HG02759 (cell line): ENCODE data around the gene STAB1.

Experiments used
- ATAC-seq: cut with Tn5 transposase; IDR thresholded peaks from one replicate; pipeline ENCODE4 v1.9.1; 2021; ENCODE audit warnings: mild to moderate bottlenecking, moderate library complexity; ENCODE audit not compliant: unreplicated experiment

Gene STAB1, protein sequence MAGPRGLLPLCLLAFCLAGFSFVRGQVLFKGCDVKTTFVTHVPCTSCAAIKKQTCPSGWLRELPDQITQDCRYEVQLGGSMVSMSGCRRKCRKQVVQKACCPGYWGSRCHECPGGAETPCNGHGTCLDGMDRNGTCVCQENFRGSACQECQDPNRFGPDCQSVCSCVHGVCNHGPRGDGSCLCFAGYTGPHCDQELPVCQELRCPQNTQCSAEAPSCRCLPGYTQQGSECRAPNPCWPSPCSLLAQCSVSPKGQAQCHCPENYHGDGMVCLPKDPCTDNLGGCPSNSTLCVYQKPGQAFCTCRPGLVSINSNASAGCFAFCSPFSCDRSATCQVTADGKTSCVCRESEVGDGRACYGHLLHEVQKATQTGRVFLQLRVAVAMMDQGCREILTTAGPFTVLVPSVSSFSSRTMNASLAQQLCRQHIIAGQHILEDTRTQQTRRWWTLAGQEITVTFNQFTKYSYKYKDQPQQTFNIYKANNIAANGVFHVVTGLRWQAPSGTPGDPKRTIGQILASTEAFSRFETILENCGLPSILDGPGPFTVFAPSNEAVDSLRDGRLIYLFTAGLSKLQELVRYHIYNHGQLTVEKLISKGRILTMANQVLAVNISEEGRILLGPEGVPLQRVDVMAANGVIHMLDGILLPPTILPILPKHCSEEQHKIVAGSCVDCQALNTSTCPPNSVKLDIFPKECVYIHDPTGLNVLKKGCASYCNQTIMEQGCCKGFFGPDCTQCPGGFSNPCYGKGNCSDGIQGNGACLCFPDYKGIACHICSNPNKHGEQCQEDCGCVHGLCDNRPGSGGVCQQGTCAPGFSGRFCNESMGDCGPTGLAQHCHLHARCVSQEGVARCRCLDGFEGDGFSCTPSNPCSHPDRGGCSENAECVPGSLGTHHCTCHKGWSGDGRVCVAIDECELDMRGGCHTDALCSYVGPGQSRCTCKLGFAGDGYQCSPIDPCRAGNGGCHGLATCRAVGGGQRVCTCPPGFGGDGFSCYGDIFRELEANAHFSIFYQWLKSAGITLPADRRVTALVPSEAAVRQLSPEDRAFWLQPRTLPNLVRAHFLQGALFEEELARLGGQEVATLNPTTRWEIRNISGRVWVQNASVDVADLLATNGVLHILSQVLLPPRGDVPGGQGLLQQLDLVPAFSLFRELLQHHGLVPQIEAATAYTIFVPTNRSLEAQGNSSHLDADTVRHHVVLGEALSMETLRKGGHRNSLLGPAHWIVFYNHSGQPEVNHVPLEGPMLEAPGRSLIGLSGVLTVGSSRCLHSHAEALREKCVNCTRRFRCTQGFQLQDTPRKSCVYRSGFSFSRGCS (N-terminal part only)

DNA sequence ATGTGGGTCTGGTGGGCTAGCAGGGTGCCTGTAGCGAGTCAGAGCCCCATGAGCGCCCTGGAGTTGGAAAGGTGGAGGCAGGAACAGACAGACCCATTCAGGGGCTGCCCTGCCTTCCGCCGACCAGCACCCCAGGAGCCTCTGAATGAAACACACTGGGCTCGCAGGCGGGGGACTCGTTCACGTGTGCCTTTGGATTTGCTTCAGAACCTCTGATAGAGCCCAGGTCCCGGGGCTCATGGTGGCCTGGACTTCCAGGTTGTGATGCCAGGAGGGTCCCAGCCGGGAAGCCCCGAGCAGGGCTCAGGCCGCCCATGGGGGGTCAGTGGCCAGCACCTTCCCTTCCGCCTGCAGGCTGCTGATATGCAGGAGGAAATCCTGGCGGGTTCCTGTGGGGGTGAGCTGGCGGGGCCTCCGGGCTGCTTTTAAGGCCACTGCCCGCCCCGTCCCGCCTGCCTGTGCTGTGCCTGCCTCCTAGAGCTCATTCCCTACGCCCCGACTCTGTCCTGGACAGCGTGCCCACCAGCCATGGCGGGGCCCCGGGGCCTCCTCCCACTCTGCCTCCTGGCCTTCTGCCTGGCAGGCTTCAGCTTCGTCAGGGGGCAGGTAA lies at the start of gene STAB1:
Gene STAB1 (plus strand): TSS at position 453 of the 610 bp plus-strand sequence. CDS start 76 bp downstream, at position 529.
- no peak for ATAC-seq

GRCh38 chr3:52446042-52446441 lies 49.1 kb upstream of the STAB1 start:
- no peak for ATAC-seq

DNA sequence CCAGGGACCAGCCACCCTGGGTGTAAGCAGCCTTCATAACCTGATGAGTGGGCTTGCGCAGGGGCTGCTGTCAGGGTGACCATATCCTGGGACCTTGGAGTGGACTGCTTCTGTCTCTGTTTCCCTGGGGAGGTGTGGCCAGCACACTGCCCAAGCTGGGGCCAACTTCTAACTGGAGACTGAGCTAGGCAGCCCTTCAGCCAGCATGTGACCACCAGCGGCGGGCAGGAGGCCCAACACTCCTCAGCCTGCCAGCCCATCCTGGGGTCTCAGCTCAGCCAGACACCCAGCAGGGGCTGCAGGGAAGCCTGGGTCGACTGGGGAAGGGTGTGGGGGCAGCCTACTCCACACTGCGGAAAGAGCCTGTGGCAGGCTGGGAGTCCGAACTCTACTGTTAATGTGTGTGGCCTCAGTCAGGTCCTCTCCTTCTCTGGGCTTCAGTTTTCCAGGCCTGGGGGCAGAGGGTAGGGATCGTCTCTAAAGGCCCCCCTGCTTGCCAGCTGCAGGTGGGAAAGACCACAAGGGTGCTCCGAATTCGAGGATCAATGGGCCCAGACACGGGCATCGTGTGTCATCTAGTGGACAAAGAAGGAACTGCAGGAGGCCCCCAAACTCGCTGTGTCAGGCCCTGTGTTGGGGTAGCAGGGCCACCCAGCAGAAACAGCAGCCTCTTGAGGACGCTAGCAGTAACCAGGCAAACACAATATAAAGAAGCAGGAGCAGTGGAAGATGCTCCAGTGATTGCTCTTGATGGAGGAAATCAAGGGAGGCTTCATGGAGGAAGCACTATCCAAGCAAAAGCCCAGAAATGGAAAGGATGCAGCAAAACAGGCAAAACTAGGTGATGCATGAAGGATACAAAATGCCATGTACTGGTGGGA lies 48.3 kb upstream of the STAB1 start:
- peak; percentile 50 for ATAC-seq

DNA sequence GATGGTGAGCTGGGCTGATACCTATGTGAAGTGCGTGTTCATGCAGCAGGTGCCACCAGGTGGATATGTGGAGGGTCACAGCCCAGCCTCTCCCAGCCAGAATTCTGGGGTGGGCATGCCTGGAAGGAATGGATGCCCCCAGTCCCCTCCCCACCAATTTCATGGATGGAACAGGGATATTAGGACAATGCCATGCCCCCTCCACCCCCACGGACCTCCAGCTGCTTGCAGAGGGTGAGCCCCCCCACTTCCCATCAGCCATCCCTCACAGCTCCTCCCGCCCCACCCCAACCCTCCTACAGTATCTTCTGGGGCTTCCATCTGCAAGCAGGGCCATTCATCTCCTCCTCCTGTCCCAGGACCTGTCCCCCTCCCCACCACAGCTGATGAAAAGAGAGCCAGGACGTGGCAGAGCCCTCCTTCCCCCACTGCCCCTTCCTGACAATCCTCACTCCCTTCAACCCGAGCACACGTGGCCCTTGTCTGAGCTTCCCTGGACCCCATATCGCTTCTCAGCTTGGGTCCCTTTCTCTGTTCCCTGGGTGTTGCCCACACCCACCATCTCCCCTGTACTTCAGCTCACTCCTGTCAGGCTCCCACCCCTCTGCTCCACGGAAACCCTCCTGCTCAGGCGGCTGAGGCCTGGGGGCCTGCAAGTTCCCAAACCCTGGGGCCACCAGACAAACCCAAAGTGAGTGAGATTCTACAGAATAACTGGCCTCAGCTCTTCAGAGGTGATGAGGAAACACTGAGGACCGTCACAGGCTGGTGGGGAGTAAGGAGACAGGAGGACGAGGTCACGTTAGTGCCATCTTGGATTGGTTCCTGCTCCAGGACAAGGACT lies 47.4 kb upstream of the STAB1 start:
- ATAC-seq = no peak

DNA sequence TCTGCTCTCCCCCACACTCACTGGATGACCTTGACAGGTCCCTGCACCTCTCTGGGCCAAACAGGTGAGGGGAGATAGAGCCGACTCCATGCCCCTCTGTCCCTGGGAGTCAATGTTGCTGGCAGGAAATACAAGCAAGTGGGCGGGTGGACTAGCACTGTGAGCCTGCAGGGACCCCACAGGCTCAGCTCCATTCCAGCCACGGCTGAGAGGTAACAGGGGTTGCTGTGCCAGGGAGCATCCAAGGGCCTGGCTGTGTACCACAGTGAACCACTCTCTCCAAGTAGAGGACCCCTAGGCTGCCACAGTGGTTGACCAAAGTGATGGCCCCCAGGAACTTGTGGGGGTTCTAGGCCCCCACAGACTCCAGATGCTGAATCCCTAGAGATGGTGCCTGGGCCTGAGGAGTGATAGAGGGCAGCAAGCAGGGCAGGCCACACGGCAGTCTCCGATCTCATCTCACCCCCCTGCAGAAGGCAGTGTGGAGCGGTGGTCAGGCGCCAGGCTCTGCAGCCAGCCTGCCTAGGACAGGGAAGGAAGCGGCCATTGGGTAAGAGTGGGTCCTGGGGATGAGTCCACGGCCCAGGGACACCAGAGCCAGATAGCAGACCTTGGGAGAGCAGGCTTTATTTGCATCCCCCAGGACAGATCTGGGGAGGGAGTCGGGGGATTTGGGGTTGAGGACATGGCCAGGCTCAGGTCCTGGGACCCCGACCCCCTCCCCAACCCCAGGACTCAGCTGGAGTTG lies 44.5 kb upstream of the STAB1 start:
- no peak for ATAC-seq

- no peak for ATAC-seq
Observed at GRCh38 chr3:52451237-52452083, 43.7 kb upstream of the STAB1 start.

DNA sequence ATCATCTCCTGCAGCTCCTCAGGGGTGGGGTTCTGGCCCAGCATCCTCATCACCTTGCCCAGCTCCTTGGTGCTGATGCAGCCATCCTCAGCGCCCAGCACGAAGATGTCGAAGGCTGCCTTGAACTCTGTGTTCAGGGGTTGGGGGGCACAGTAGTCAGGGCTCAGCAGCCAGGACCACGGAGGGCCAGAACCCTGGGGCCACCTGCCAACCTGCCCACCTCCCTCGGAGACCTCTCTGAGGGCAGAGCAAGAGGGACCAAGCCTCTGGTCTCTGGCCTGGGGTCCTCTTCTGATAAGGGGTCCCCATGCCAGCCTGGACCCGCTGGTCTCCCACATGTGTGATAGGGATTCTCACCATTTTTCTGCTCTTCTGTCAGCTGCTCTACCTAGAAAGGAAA lies 43.0 kb upstream of the STAB1 start:
- no peak for ATAC-seq

DNA sequence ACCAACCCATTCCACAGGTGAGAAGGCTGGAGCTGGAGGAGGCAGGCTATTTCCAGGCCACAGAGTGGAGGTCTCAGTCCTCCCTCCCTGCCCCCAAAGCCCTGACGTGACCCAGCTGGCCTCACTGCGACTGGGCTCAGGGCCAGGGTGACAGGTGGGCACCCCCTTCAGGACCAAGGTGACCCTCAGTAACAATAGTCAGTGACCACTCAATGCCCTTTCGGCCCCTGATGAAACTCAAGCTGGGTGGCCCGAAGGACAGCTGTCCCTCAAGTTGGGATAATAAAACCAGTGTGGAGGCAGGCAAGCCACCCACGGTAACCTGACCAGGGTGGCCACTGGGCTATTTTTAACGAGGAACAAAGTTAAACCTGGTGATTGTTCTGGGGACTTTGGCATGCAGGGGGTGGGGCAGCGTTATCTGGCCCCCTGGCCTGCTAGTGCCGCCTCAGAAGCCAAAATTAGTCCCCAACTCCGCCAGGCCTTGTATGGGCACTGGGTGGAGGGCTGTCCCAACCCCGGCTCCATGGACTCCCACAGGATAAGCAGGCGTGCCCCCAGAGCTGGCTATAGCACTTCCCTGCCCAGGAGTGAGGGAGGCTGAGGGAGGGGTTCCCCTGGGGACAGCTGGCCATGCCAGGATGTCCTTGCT lies 42.4 kb upstream of the STAB1 start:
- no peak for ATAC-seq

GRCh38 chr3:52453496-52454249 lies 41.5 kb upstream of the STAB1 start, which contains the start of gene TNNC1:
TSS of gene TNNC1 (minus strand) at chr3:52454041. CDS start at chr3:52454015, 26 bp downstream.
- ATAC-seq = no peak

DNA sequence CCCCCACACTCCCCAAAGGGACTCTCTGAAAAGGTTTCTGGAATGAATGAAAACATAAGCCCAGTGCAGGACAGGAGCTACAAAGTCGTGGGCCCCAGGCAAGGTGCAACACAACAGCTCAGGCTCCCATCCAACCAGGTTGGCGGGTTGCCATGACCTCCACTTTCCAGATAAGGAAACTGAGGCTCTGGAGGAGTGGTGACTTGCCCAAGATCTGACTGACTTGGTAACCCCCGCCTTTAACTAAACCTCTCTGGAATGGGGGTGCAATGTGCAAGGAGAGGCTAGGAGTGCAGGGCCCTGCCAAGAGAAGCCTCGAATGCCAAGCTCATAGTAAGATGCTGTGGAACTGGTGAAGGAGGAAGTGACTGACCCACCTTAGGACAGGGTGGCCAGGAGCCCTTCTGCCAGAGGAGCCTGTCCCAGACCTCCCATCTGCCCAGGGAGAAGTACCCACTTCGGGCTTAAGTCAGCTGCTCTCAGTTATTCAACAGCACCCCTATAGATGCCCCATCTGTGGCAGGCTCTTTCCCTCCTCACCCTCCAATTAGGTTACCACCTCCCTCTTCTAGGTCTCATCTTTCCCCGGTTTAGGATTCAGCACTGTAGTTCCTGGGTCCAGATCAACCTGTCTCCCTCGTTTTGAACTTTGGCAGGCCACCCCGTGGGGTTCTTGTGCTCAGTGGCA lies 40.7 kb upstream of the STAB1 start:
- ATAC-seq = no peak

- peak; percentile 13 for ATAC-seq
Observed at GRCh38 chr3:52454938-52455282, 40.2 kb upstream of the STAB1 start.

DNA sequence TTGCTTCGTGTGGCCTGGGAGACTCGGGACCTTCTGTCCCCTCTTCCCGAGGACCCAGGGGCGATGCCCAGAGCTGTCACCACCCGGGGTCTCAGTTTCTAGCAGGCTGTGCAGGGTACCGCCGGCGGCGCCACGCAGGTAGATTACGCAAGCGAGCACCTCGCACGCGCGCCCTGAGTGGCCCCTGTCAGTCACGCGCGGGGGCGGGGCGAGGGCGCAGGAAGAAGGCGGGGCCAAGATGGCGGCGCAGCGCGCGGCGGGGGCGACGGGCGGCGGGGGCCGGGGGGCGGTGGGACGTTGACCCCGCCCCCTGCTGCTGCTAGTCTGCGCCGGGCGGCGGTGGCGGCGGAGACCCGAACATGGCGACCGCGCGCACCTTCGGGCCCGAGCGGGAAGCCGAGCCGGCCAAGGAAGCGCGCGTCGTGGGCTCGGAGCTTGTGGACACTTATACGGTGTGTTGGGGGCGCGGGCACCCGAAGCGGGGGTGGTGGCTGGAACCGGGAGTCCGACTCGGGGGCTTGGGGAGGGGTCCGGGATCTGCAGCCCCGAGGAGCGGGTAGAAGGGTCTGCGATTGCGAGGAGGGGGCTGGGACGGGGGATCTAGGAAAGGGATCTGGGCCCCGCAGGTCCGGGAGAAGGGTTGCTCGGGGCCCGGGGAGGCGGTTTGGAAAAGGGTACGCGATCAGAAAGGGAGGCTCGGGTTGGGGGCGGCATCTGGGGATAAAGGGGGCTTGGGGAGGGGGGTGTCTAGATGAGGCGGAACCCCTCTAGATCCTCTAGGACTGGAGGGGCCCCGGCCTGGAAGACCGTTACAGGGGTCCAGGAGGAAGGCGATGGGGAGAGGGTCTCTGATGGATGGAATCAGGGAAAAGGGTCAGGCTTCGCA lies 39.6 kb upstream of the STAB1 start, which contains the start of gene NISCH:
Gene NISCH (plus strand): TSS at position 322 of the 886 bp plus-strand sequence. CDS start 38 bp downstream, at position 360.
- ATAC-seq = peak; percentile 87

DNA sequence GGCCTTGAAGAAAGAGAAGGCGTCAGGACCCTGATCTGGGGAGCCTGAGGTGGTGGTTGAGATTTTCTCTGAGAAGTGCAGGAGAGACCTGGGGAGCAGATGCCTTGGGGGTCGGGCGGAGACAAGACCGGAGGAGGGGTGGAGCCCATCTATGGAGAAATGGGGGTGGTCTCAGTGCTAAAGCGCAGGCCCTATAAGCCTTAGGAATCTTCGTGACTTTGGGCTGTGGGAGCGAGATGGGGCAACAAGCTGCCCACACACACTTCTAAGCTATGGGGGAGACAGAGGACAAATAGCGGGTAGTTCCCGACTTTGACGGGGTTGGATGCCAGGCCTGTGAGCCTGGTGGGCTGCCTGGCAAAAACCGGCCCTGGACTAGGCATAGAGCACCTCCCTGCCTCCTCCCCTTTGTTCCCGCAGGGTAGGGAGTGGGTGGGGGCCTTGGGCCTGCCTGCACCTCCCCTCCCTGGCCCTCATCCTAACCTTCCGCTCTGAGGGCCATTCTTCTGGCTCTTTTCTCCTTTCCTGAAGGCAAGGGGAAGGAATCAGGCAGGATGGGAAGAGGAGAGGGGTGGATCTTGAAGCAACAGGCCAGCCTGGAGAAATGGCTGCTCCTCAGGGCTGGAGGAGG lies 38.9 kb upstream of the STAB1 start:
- ATAC-seq = no peak

DNA sequence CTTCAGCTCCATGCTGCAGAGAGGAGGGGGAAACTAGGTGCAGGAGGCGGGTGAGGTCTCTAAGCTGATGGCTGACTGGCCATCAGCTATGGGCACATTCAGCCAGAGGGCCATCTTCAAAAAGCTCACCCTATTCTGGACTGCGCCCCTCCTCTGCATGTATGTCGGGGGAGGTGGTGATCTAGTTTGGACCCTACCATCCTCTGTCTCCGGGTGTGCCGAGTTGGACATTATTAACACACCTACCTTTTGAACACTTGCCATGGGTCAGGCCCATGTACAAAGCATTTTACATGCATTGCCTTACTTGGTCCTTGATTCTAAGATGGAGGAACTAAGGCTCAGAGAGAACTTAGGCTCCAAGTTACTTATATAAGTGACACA lies 38.3 kb upstream of the STAB1 start:
- no peak for ATAC-seq
